Measurements from ENCODE around the gene EIF4G1.

DNA sequence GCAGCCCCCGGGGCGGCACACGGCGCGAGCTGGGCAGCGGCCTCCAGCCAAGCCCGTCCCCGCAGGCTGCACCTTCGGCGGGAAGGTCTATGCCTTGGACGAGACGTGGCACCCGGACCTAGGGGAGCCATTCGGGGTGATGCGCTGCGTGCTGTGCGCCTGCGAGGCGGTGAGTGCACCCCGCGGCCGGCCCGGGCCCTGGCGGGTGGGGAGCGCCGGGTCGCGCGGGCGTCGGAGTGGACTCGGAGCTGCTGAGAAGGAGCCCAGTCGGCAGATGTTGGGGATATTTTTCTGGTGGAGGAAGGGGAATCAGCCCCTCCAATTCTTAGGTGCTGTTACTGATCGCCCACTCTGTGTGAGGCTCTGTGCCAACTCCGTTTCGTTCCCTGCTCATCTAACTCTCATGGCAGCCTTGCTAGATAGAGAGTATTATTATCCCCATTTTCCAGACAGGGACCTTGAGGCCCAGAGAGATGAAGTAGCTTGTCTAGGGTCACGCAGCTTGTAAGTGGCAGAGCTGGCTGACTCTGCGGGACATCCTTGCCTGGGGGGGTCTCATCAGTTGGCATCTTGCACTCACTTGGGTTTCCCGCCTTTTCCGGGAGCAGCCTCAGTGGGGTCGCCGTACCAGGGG, 66.3 kb downstream of the EIF4G1 start:
- TF ChIP-seq POLR2AphosphoS5 (IDR thresholded peaks at IDR 0.05; ENCODE audit: low read depth, low read length) (no peak), SIN3A (IDR thresholded peaks at IDR 0.05; ENCODE audit: borderline replicate concordance, insufficient read depth, low read depth, low read length) (no peak), TCF7L2 (IDR thresholded peaks at IDR 0.05; ENCODE audit: low read depth, low read length) (no peak)
- TF ChIP-seq, protein P1, sequence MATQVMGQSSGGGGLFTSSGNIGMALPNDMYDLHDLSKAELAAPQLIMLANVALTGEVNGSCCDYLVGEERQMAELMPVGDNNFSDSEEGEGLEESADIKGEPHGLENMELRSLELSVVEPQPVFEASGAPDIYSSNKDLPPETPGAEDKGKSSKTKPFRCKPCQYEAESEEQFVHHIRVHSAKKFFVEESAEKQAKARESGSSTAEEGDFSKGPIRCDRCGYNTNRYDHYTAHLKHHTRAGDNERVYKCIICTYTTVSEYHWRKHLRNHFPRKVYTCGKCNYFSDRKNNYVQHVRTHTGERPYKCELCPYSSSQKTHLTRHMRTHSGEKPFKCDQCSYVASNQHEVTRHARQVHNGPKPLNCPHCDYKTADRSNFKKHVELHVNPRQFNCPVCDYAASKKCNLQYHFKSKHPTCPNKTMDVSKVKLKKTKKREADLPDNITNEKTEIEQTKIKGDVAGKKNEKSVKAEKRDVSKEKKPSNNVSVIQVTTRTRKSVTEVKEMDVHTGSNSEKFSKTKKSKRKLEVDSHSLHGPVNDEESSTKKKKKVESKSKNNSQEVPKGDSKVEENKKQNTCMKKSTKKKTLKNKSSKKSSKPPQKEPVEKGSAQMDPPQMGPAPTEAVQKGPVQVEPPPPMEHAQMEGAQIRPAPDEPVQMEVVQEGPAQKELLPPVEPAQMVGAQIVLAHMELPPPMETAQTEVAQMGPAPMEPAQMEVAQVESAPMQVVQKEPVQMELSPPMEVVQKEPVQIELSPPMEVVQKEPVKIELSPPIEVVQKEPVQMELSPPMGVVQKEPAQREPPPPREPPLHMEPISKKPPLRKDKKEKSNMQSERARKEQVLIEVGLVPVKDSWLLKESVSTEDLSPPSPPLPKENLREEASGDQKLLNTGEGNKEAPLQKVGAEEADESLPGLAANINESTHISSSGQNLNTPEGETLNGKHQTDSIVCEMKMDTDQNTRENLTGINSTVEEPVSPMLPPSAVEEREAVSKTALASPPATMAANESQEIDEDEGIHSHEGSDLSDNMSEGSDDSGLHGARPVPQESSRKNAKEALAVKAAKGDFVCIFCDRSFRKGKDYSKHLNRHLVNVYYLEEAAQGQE (IDR thresholded peaks at IDR 0.05; ENCODE audit: insufficient read depth in 1 of 2, low read depth in 2 of 2, low read length in 1 of 2), result no peak
- TF ChIP-seq, protein P2, sequence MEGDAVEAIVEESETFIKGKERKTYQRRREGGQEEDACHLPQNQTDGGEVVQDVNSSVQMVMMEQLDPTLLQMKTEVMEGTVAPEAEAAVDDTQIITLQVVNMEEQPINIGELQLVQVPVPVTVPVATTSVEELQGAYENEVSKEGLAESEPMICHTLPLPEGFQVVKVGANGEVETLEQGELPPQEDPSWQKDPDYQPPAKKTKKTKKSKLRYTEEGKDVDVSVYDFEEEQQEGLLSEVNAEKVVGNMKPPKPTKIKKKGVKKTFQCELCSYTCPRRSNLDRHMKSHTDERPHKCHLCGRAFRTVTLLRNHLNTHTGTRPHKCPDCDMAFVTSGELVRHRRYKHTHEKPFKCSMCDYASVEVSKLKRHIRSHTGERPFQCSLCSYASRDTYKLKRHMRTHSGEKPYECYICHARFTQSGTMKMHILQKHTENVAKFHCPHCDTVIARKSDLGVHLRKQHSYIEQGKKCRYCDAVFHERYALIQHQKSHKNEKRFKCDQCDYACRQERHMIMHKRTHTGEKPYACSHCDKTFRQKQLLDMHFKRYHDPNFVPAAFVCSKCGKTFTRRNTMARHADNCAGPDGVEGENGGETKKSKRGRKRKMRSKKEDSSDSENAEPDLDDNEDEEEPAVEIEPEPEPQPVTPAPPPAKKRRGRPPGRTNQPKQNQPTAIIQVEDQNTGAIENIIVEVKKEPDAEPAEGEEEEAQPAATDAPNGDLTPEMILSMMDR (IDR thresholded peaks at IDR 0.05), result no peak
